ENCODE measurements around the gene BANP. TPM values are rescaled to one million over a fixed set of nuclear protein-coding genes. Genes with fewer than 3 reads are reported as not detected.
"Not testable (repeated sequence)": the region's sequence is repeated elsewhere in the genome, so short reads cannot be mapped to it uniquely, and the experiment has no call there.

BANP gene
- total RNA-seq, 1 experiment from 2014 or later: 34.5 TPM

DNA sequence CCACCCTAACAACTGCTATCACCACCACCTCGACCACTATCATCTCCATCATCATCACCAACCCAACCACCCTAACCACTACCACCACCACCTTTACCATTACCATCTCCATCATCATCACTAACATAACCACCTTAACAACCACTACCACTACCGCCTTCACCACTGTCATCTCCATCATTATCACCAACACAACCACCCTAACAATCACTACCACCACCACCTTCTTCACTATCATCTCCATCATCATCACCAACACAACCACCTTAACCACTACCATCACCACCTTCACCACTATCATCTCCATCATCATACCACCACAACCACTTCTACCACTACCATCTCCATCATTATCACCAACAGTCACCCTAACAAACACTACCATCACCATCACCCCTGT lies 101.4 kb downstream of the BANP start:
- Mint-ChIP-seq H3K4me1 (0 out of 2 replicates have a peak, but pooled peaks cover 6% of the 10 kb centered on the region), H3K27me3 (ENCODE audit: low read depth) (no peaks in the 10 kb centered on the region), H3K27ac (no peak overlapping the region), H3K36me3 (peaks cover 32% of the 10 kb centered on the region), H3K9me3 (peaks cover 3% of the 10 kb centered on the region; the same call in 1 of the 2 replicates), H3K4me3 (no peak overlapping the region)
- CTCF ChIA-PET: no interaction called here
- POLR2A ChIA-PET: no interaction called here
- DNase-seq (ENCODE audit: low spot score) (no peak), ATAC-seq (no peak)
- TF ChIP-seq MXD4 (CRISPR knock-in tag; IDR thresholded peaks at IDR 0.05; ENCODE audit: borderline replicate concordance) (no peak), TEAD4 (CRISPR knock-in tag; IDR thresholded peaks at IDR 0.05) (no peak), ETV6 (CRISPR knock-in tag; IDR thresholded peaks at IDR 0.05) (no peak), FOXK1 (CRISPR knock-in tag; IDR thresholded peaks at IDR 0.05) (no peak), SMAD3 (CRISPR knock-in tag; IDR thresholded peaks at IDR 0.05; ENCODE audit: borderline replicate concordance) (no peak), HMGA2 (CRISPR knock-in tag; IDR thresholded peaks at IDR 0.05) (no peak), ZNF423 (CRISPR knock-in tag; IDR thresholded peaks at IDR 0.05) (no peak), TP53 (CRISPR knock-in tag; IDR thresholded peaks at IDR 0.05) (no peak), ZNF121 (CRISPR knock-in tag; IDR thresholded peaks at IDR 0.05) (no peak), RORB (CRISPR knock-in tag; IDR thresholded peaks at IDR 0.05) (no peak), JUN (CRISPR knock-in tag; IDR thresholded peaks at IDR 0.05) (no peak)
- TF ChIP-seq, protein P1, sequence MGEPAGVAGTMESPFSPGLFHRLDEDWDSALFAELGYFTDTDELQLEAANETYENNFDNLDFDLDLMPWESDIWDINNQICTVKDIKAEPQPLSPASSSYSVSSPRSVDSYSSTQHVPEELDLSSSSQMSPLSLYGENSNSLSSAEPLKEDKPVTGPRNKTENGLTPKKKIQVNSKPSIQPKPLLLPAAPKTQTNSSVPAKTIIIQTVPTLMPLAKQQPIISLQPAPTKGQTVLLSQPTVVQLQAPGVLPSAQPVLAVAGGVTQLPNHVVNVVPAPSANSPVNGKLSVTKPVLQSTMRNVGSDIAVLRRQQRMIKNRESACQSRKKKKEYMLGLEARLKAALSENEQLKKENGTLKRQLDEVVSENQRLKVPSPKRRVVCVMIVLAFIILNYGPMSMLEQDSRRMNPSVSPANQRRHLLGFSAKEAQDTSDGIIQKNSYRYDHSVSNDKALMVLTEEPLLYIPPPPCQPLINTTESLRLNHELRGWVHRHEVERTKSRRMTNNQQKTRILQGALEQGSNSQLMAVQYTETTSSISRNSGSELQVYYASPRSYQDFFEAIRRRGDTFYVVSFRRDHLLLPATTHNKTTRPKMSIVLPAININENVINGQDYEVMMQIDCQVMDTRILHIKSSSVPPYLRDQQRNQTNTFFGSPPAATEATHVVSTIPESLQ (CRISPR knock-in tag; IDR thresholded peaks at IDR 0.05): no peak
- TF ChIP-seq, protein P2, sequence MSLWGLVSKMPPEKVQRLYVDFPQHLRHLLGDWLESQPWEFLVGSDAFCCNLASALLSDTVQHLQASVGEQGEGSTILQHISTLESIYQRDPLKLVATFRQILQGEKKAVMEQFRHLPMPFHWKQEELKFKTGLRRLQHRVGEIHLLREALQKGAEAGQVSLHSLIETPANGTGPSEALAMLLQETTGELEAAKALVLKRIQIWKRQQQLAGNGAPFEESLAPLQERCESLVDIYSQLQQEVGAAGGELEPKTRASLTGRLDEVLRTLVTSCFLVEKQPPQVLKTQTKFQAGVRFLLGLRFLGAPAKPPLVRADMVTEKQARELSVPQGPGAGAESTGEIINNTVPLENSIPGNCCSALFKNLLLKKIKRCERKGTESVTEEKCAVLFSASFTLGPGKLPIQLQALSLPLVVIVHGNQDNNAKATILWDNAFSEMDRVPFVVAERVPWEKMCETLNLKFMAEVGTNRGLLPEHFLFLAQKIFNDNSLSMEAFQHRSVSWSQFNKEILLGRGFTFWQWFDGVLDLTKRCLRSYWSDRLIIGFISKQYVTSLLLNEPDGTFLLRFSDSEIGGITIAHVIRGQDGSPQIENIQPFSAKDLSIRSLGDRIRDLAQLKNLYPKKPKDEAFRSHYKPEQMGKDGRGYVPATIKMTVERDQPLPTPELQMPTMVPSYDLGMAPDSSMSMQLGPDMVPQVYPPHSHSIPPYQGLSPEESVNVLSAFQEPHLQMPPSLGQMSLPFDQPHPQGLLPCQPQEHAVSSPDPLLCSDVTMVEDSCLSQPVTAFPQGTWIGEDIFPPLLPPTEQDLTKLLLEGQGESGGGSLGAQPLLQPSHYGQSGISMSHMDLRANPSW (CRISPR knock-in tag; conservative IDR thresholded peaks at IDR 0.05; ENCODE audit: low read depth): no peak
- TF ChIP-seq, protein P3, sequence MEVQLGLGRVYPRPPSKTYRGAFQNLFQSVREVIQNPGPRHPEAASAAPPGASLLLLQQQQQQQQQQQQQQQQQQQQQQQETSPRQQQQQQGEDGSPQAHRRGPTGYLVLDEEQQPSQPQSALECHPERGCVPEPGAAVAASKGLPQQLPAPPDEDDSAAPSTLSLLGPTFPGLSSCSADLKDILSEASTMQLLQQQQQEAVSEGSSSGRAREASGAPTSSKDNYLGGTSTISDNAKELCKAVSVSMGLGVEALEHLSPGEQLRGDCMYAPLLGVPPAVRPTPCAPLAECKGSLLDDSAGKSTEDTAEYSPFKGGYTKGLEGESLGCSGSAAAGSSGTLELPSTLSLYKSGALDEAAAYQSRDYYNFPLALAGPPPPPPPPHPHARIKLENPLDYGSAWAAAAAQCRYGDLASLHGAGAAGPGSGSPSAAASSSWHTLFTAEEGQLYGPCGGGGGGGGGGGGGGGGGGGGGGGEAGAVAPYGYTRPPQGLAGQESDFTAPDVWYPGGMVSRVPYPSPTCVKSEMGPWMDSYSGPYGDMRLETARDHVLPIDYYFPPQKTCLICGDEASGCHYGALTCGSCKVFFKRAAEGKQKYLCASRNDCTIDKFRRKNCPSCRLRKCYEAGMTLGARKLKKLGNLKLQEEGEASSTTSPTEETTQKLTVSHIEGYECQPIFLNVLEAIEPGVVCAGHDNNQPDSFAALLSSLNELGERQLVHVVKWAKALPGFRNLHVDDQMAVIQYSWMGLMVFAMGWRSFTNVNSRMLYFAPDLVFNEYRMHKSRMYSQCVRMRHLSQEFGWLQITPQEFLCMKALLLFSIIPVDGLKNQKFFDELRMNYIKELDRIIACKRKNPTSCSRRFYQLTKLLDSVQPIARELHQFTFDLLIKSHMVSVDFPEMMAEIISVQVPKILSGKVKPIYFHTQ (CRISPR knock-in tag; IDR thresholded peaks at IDR 0.05): no peak
- TF ChIP-seq, protein P4, sequence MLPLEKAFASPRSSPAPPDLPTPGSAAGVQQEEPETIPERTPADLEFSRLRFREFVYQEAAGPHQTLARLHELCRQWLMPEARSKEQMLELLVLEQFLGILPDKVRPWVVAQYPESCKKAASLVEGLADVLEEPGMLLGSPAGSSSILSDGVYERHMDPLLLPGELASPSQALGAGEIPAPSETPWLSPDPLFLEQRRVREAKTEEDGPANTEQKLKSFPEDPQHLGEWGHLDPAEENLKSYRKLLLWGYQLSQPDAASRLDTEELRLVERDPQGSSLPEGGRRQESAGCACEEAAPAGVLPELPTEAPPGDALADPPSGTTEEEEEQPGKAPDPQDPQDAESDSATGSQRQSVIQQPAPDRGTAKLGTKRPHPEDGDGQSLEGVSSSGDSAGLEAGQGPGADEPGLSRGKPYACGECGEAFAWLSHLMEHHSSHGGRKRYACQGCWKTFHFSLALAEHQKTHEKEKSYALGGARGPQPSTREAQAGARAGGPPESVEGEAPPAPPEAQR (CRISPR knock-in tag; IDR thresholded peaks at IDR 0.05): no peak

DNA sequence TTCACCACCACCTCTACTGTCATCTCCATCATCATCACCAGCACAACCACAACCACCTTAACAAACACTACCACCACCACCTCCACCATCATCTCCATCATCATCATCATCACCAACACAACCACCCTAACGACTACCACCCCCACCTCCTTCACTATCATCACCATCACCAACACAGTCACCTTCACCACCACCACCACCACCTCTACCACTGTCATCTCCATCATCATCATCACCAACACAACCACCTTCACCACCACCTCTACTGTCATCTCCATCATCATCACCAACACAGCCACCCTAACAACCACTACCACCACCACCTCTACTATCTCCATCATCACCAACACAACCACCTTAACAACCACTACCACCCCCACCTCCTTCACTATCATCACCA lies 102.2 kb downstream of the BANP start:
- H3K27ac Mint-ChIP-seq; CTCF ChIA-PET; H3K9me3 Mint-ChIP-seq; H3K4me1 Mint-ChIP-seq; ATAC-seq; H3K27me3 Mint-ChIP-seq (ENCODE audit: low read depth); POLR2A ChIA-PET; H3K4me3 Mint-ChIP-seq; DNase-seq (ENCODE audit: low spot score): not testable (repeated sequence)
- H3K36me3 Mint-ChIP-seq: peaks cover 25% of the 10 kb centered on the region

DNA sequence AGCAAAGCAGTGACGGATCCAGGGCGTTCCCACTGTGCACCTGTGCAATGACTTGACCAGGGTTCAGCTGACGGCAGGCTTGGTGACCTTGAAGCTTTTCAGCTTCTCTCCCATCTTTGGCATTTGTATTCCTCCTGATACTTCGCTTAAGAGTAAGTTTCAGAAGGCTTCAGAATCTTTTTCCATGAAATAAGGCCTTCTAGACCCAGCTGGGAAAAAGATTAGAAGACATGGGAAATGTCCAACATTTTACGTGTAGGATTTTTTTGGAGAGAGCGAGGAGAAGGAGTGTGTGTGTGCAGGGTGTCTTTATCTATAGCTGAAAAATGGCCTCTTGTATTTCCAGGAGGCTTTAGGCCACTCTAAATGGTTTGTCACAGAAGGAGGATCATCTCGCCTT lies 104.1 kb downstream of the BANP start:
- H3K4me1 Mint-ChIP-seq: 0 out of 2 replicates have a peak, but pooled peaks cover 6% of the 10 kb centered on the region
- 0 out of 2 replicates have a peak overlapping the region, but pooled peaks have one; percentile 63 for H3K27ac Mint-ChIP-seq
- DNase-seq (ENCODE audit: low spot score): no peak
- peaks cover 3% of the 10 kb centered on the region; the same call in 1 of the 2 replicates for H3K9me3 Mint-ChIP-seq
- peaks cover 12% of the 10 kb centered on the region for H3K36me3 Mint-ChIP-seq
- ChIA-PET CTCF (no interaction called here), POLR2A (no interaction called here)
- no peak for ATAC-seq
- no peak overlapping the region for H3K4me3 Mint-ChIP-seq
- H3K27me3 Mint-ChIP-seq (ENCODE audit: low read depth): no peaks in the 10 kb centered on the region
- no peak for TF ChIP-seq CBFB (CRISPR knock-in tag; IDR thresholded peaks at IDR 0.05; ENCODE audit: low read depth)
- TF ChIP-seq SOX15 (CRISPR knock-in tag; IDR thresholded peaks at IDR 0.05): no peak
- TF ChIP-seq, protein P5, sequence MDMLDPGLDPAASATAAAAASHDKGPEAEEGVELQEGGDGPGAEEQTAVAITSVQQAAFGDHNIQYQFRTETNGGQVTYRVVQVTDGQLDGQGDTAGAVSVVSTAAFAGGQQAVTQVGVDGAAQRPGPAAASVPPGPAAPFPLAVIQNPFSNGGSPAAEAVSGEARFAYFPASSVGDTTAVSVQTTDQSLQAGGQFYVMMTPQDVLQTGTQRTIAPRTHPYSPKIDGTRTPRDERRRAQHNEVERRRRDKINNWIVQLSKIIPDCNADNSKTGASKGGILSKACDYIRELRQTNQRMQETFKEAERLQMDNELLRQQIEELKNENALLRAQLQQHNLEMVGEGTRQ (CRISPR knock-in tag; IDR thresholded peaks at IDR 0.05): no peak
- TF ChIP-seq, protein P6, sequence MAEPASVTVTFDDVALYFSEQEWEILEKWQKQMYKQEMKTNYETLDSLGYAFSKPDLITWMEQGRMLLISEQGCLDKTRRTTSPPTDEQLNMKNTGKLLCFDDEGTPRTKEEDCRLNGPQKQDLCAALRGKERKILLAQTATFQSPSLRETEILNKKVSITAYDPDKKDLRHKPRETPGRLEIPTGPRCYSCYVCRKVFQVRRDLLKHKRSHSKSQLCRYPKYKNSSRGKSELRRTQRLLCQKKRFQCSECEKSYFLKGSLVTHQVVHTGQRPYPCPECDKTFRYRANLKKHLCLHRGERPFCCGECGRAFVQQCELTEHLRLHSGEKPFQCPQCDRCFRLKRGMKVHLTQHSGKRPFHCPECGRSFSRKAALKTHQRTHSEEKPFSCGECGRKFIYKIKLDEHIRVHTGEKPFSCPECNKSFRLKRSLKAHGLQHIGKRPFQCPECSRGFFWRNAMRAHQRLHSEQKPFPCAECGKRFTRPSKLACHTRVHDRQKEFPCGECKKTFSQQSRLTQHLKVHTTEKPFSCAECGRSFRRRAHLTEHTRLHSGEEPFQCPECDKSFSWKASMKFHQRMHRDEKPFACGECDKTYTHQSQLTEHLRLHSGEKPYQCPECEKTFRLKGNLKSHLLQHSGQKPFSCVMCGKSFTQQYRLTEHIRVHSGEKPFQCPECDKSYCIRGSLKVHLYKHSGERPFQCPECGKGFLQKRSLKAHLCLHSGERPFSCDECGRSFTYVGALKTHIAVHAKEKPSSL (CRISPR knock-in tag; conservative IDR thresholded peaks at IDR 0.05): no peak
- no peak for TF ChIP-seq ZNF232 (CRISPR knock-in tag; IDR thresholded peaks at IDR 0.05)
- TF ChIP-seq FOXK1 (CRISPR knock-in tag; IDR thresholded peaks at IDR 0.05): no peak
- no peak for TF ChIP-seq TP53 (CRISPR knock-in tag; IDR thresholded peaks at IDR 0.05)
- TF ChIP-seq NFYB (CRISPR knock-in tag; conservative IDR thresholded peaks at IDR 0.05; ENCODE audit: low read depth): no peak
- TF ChIP-seq RORB (CRISPR knock-in tag; IDR thresholded peaks at IDR 0.05): no peak

Measured in WTC11 (cell line).